ENCODE data around the gene NIPBL. TPM values are rescaled to one million over a fixed set of nuclear protein-coding genes. Genes with fewer than 3 reads are reported as not detected.

NIPBL gene
- total RNA-seq, 1 experiment from 2014 or later = 61.3 TPM

GRCh38 chr5:36881807-36882206 lies 5.2 kb downstream of the NIPBL start:
- Histone ChIP-seq H4K91ac (ENCODE audit: insufficient read length, low read depth, low read length) (no peak overlapping the region), H3K4ac (ENCODE audit: low read depth, low read length) (no peak overlapping the region), H3T11ph (ENCODE audit: low read length) (no peak overlapping the region), H3K4me2 (ENCODE audit: insufficient read depth, insufficient read length, low read length) (no peak overlapping the region), H3K9ac (ENCODE audit: extremely low read depth, insufficient read length, low read length) (no peak overlapping the region), H3K9me3 (ENCODE audit: control insufficient read depth, low read depth, low read length) (no peaks in the 10 kb centered on the region), H3K4me1 (ENCODE audit: insufficient read depth, low read length) (no peaks in the 10 kb centered on the region; the same call in 1 of the 2 replicates), H3K23ac (ENCODE audit: insufficient read length, low read depth, low read length) (no peak overlapping the region), H3K79me1 (ENCODE audit: insufficient read depth, low read depth, low read length, poor library complexity, severe bottlenecking) (peaks cover 4% of the 10 kb centered on the region), H3K27ac (ENCODE audit: insufficient read length, low read depth, low read length) (no peak overlapping the region), H3K27me3 (ENCODE audit: insufficient read depth, low read length) (no peaks in the 10 kb centered on the region), H2BK5ac (ENCODE audit: insufficient read length, low read length) (no peak overlapping the region), H4K20me1 (ENCODE audit: control insufficient read depth, insufficient read depth, insufficient read length) (no peaks in the 10 kb centered on the region), H4K5ac (ENCODE audit: insufficient read length, low read depth, low read length) (no peak overlapping the region), H2AK5ac (ENCODE audit: insufficient read length, low read length) (no peak overlapping the region), H3K79me2 (ENCODE audit: insufficient read depth, low read length) (peaks cover 38% of the 10 kb centered on the region; the same call in 1 of the 2 replicates), H2AFZ (ENCODE audit: low read length) (no peak overlapping the region), H2BK20ac (ENCODE audit: low read depth, low read length, poor library complexity, severe bottlenecking) (no peak overlapping the region), H2BK12ac (ENCODE audit: insufficient read length, low read depth, low read length) (no peak overlapping the region), H3K14ac (ENCODE audit: insufficient read depth, low read length) (no peak overlapping the region), H3K23me2 (ENCODE audit: insufficient read length, low read depth, low read length, poor library complexity, severe bottlenecking) (peaks cover 9% of the 10 kb centered on the region), H3K56ac (ENCODE audit: insufficient read length, low read depth, low read length) (no peak overlapping the region), H2BK120ac (ENCODE audit: low read depth, low read length, poor library complexity, severe bottlenecking) (no peak overlapping the region), H4K8ac (replicated peaks; ENCODE audit: insufficient read length, low read depth, low read length) (no peak overlapping the region), H3K18ac (ENCODE audit: insufficient read length, low read depth, low read length) (no peak overlapping the region), H2BK15ac (ENCODE audit: low read depth, low read length) (no peak overlapping the region)
- Mint-ChIP-seq H3K36me3 (ENCODE audit: insufficient read depth in 1 of 3, low read depth in 3 of 3) (peaks cover 10 to 11% (median 10%) of the 10 kb centered on the region in 3 experiments; a peak in 6 of 7 replicates), H3K9me3 (no peaks in the 10 kb centered on the region), H3K4me3 (no peak overlapping the region), H3K4me1 (peaks cover 44% of the 10 kb centered on the region in 2 experiments), H3K27ac (peak overlapping the region in 1 of 3 experiments; percentile 33; a peak in 2 of 7 replicates), H3K27me3 (ENCODE audit: low read depth) (no peaks in the 10 kb centered on the region)
- TF ChIP-seq CTCF (conservative IDR thresholded peaks at IDR 0.05) = no peak
- DNase-seq = no peak
- WGBS (ENCODE audit: extremely low coverage, insufficient read length, low lambda C conversion rate) = no CpG with 5 or more reads among the region's 1 CpG

Measured in H9 (cell line).